Fibroblast of skin of abdomen (primary cell): ENCODE results near the gene GPR152.
"Not testable (repeated sequence)": the region's sequence is repeated elsewhere in the genome, so short reads cannot be mapped to it uniquely, and the experiment has no call there.

Experiments used
- DNase-seq: peaks from one replicate; pipeline ENCODE4 v3.0.0-alpha.2; 2013

Gene GPR152

GRCh38 chr11:67489203-67489884 lies 36.8 kb upstream of the GPR152 start:
- no peak for DNase-seq

- no peak for DNase-seq
Observed at GRCh38 chr11:67486481-67487195, 34.1 kb upstream of the GPR152 start.

GRCh38 chr11:67485873-67486361 lies 33.4 kb upstream of the GPR152 start:
- not testable (repeated sequence) for DNase-seq

DNA sequence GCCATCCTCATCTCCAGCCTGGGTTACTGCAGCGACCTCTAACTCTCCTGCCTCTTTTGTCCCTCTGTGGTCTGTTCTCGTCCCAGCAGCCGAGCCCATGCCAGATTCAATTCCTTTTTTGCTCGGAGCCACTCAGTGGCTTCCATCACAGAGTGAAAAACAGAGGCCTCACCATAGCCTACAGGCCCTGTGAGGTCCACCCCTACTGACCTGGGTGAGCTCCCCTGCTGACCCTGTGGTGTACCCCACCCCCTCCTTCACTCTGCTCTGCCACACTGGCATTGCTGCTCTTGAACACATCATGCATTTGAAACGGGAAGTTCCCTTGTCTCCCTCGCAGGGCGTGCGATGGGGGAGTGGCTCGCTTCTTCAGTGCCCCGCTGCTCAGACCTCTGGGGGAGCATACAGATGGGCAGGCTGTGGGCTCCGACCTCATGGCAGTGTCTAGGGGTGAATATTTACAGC lies 32.4 kb upstream of the GPR152 start:
- no peak for DNase-seq

GRCh38 chr11:67483831-67484665 lies 31.5 kb upstream of the GPR152 start:
- no peak for DNase-seq

DNA sequence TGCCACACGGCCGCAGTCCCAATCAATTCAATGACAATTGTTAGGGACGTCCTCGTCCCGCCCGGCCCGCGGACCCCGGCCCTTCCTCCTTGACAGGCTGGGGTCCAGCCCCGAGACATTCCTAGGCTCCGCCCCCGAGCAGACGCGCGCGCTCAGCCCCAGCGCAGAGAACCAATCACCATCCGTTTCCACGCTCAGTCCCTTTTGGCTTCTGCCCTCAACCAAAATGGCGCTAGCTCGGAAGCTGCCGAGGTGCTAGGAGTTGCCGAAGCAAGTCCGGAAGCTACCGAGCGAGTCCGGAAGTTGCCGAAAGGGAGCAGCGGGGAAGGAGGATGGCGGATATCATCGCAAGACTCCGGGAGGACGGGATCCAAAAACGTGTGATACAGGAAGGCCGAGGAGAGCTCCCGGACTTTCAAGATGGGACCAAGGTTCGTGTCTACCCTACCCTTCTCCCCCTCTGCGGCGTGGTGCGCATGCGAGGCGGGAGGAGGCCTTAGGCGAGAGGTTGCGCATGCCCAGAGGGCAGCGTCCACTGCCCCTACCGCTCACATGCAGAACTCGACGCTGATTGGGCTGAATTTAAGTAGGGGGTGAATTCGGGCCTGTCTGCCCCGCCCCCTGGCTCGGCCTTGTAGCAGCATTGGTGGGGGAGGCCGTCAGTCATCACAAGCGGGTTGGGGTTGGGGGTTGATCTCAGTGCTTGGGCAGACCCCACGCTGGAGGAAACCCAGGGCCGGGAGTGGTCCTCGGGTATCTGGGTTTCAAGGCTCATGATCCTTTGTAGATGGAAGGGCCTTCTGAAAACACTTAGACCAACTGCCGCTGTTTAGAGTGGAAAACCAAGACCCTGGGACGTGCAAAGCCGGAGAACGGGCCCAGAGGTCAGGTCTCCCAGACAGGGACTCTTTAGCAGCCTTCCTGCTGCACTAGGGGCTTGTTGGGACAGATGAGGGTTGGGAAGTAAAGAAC lies 30.6 kb upstream of the GPR152 start, which contains the start of gene AIP:
Gene AIP (plus strand): TSS at position 200 of the 972 bp plus-strand sequence. CDS start 133 bp downstream, at position 333.
- peak; percentile 98 for DNase-seq

DNA sequence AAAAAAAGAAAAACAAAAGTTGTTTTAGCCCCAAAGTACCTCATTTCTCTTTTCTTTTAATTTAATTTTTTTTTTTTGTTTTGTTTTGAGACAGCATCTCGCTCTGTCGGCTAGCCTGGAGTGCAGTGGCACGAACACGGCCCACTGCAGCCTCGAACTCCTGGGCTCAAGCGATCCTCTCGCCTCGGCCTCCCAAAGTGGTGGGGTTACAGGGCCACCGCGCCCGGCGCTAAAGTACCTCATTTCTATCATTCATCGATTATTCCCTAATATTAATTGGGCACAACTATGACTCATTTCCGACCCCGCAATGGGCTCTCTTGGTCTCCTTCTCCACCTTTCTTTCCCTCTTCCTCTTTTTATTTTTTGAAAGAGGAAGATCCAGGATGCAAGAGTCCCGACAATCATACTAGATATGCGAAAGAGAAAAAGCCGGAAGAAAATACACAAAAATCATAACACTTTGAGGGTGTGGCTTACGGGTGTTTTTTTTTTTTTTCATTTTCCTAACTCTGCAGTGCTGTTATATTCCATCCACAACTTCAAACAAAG lies 29.8 kb upstream of the GPR152 start:
- DNase-seq = no peak

- DNase-seq = not testable (repeated sequence)
Observed at GRCh38 chr11:67477344-67478050, 25.0 kb upstream of the GPR152 start.

GRCh38 chr11:67476692-67477091 lies 24.2 kb upstream of the GPR152 start:
- DNase-seq = not testable (repeated sequence)

- DNase-seq = no peak
Observed at GRCh38 chr11:67472882-67473281, 20.4 kb upstream of the GPR152 start.

- DNase-seq = no peak
Observed at GRCh38 chr11:67470337-67471002, 17.9 kb upstream of the GPR152 start.

DNA sequence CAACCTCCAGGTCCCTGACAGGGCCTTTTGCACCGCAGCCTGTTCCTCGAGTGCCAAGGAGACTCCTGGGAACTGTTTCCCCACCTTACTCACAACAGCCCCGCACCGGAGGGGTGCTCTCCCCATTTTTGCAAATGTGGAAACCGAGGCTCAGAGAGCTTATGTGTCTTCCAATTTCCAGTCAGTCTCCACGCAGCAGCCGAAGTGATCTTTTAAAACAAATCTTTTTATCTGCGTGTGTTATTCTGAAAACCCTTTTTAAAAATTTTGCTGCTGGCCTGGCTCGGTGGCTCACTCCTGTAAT lies 16.9 kb upstream of the GPR152 start:
- no peak for DNase-seq

GRCh38 chr11:67468759-67469507 lies 16.4 kb upstream of the GPR152 start, which contains the start of gene TMEM134:
TSS of gene TMEM134 (minus strand) at chr11:67469251. CDS start at chr11:67469192, 59 bp downstream.
- DNase-seq = peak; percentile 93

GRCh38 chr11:67468456-67468758 lies 15.9 kb upstream of the GPR152 start:
- no peak for DNase-seq

GRCh38 chr11:67468056-67468455 lies 15.5 kb upstream of the GPR152 start:
- DNase-seq = no peak

- no peak for DNase-seq
Observed at GRCh38 chr11:67466962-67467771, 14.6 kb upstream of the GPR152 start.

- DNase-seq = no peak
Observed at GRCh38 chr11:67466367-67466766, 13.8 kb upstream of the GPR152 start.

- peak; percentile 16 for DNase-seq
Observed at GRCh38 chr11:67465530-67465929, 13.0 kb upstream of the GPR152 start.

DNA sequence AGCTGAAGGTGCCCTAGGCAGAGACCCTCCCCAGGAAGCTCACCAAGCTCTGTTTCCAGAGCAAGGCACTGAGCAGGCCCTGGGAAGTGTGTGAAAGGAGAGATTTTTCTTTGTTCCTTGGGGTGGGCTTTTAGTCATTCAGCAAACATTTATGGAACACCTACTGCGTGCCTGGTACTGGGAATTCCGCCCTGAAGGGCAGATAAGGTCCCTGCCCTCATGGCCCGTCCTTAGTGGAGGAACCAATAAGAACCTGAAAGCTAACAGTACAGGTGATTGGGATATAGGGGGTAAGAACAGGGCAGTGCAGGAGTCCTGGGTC lies 12.6 kb upstream of the GPR152 start:
- no peak for DNase-seq
